Measurements from ENCODE around the gene HARBI1.

HARBI1 gene

DNA sequence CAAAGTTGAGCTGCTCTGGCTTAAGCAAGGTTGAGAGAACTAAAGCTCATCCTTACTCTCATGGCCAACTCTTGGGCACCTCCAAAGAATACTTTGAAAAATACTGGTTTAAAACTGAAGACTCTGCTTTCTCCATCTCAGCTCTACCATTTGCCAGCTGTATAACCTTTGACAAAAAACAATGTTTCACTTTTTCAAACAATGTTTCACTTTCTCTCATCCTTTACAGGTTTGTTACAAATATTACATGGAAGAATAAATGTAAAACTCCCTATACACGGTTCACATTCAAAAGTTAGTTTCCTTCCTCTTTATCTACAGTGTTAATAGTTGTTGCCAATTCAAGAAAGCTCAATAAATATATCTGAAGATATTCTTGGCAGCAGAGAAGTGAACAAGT lies 42.4 kb downstream of the HARBI1 start:
- H3K4me3 ChIP-seq (ENCODE audit: low read depth, low read length) = no peak overlapping the region
- TF ChIP-seq, protein P1, sequence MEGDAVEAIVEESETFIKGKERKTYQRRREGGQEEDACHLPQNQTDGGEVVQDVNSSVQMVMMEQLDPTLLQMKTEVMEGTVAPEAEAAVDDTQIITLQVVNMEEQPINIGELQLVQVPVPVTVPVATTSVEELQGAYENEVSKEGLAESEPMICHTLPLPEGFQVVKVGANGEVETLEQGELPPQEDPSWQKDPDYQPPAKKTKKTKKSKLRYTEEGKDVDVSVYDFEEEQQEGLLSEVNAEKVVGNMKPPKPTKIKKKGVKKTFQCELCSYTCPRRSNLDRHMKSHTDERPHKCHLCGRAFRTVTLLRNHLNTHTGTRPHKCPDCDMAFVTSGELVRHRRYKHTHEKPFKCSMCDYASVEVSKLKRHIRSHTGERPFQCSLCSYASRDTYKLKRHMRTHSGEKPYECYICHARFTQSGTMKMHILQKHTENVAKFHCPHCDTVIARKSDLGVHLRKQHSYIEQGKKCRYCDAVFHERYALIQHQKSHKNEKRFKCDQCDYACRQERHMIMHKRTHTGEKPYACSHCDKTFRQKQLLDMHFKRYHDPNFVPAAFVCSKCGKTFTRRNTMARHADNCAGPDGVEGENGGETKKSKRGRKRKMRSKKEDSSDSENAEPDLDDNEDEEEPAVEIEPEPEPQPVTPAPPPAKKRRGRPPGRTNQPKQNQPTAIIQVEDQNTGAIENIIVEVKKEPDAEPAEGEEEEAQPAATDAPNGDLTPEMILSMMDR (IDR thresholded peaks at IDR 0.05; ENCODE audit: low read depth, low read length) = no peak
- in situ Hi-C loops (cut with HindIII; ENCODE audit: low sequenced_read_pairs) = no loop called here
- DNase-seq (ENCODE audit: low read depth, low spot score) = no peak

DNA sequence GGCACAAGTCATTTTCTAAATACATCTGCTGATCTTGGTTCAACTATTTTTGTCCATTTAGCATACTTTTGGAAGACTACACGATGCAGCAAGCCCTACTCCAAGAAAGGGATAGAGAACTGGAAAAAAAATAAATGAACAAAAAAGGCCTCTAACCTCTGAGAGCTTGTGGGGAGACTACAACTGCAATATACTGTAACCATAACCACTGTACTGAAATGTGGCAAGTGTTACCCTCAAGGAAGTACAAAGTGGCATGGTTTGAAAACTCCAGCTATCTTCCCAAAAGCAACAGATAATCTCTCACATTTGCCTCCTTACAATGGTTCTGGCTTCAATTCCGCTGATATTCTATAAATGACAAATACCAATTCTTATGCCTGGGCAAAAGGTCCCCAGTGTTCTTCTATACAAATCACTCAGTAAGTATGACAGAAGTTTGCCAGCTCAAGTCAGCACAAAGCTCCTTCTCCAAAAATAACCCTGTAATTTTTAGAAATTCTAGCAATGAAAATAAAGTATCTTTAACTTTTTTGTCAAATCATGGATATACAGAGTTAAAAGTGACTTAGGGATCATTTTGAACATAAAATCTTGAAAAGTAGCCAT lies 46.1 kb downstream of the HARBI1 start:
- in situ Hi-C loops (cut with HindIII; ENCODE audit: low sequenced_read_pairs) = no loop called here
- TF ChIP-seq, protein P1 (IDR thresholded peaks at IDR 0.05; ENCODE audit: low read depth, low read length) = no peak
- DNase-seq (ENCODE audit: low read depth, low spot score) = no peak

DNA sequence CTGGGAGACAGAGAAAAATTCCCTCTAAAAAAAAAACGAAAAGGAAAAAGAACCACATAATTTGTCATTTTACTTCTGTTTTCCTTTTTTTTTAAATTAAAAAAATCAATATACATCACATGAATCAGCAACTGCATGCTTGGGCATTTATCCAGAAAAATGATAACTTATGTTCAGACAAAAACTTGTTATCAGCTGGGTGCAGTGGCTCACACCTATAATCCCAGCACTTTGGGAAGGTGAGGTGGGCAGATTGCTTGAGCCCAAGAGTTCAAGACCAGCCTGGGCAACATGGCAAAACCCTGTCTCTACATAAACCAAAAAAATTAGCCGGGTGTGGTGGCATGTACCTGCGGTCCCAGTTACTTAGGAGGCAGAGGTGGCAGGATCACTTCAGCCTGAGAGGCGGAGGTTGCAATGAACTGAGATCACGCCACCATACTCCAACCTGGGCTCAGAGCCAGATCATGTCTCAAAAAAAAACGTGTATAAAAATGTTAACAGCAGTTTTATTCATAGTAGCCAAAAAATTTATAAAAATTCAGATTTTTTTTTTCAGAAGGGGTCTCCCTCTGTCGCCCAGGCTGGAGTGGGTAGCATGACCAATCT lies 51.7 kb downstream of the HARBI1 start:
- in situ Hi-C loops (cut with HindIII; ENCODE audit: low sequenced_read_pairs) = no loop called here
- DNase-seq (ENCODE audit: low read depth, low spot score) = no peak
- TF ChIP-seq, protein P1 (IDR thresholded peaks at IDR 0.05; ENCODE audit: low read depth, low read length) = no peak
- H3K4me3 ChIP-seq (ENCODE audit: low read depth, low read length) = no peak overlapping the region

More for the DNA sequence above, 46.1 kb downstream of the HARBI1 start:
- no peak overlapping the region for H3K4me3 ChIP-seq (ENCODE audit: low read depth, low read length)

DNA sequence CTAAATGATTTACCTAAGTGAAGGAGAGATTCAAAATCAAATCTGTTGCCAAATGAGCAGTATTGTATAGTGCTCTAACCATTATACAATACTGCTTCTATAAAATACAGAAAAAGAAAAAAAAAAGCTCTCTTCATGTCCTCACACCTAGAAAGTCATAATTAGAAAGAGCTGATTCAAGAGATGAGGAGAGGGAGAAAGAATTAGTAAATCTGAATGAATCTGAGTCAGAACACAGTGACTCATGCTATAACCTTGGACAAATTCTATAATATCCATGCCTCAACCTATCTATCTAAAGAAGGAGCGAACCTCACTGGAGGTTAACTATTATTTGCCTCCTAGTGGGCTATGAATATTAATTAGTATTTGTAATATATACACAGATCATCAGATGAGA lies 52.6 kb downstream of the HARBI1 start:
- in situ Hi-C loops (cut with HindIII; ENCODE audit: low sequenced_read_pairs) = no loop called here
- DNase-seq (ENCODE audit: low read depth, low spot score) = peak; percentile 58
- H3K4me3 ChIP-seq (ENCODE audit: low read depth, low read length) = no peak overlapping the region
- TF ChIP-seq, protein P1 (IDR thresholded peaks at IDR 0.05; ENCODE audit: low read depth, low read length) = no peak

DNA sequence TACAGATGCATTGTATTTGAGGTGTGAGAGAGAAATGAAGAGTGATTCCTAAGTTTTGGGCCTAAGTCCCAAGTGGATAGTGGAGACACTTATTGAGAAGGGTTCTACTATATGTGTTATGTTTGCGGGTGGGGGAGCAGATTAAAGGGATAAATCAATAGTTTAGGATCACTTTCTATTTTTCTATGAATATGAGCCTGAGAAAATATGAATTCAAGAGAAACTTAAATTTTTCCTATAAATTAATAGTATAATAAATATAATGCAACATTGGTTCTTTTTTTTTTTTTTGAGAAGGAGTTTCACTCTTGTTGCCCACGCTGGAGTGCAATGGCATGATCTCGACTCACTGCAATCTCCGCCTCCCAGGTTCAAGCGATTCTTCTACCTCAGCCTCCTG lies 54.5 kb downstream of the HARBI1 start:
- TF ChIP-seq, protein P1 (IDR thresholded peaks at IDR 0.05; ENCODE audit: low read depth, low read length) = no peak
- in situ Hi-C loops (cut with HindIII; ENCODE audit: low sequenced_read_pairs) = no loop called here
- DNase-seq (ENCODE audit: low read depth, low spot score) = no peak
- H3K4me3 ChIP-seq (ENCODE audit: low read depth, low read length) = no peak overlapping the region

DNA sequence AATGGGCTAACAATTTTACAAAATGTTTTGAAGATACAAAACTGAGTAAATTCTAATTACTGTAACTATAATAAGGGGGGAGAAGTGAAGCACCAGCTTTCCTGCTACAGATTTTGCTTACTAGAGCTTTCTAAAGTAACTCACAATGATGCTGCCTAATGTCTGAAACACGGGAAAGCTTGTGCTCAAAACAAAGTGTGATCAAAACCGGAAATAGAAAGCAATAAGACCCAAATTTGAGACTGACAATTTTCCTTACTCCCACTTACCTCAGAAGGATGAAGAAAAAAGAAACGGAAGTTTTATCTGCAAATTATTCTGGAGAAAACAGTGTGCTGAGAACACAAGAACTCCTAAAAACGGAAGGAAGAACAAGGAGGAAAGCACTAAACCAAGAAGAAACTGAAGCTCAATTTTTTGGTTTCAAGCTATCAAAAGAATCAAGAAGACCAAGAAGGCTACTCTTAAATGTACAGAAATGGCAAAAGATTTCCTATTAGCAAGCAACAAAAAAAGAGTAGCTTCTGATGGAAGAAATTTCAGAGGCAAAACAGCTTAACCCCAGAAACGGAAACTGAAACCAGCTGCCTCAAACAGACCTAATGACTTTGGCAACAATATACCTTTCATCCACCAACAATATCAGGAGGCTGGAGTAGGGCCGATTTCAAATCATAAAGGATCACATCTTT lies 56.6 kb downstream of the HARBI1 start:
- TF ChIP-seq, protein P1 (IDR thresholded peaks at IDR 0.05; ENCODE audit: low read depth, low read length) = no peak
- in situ Hi-C loops (cut with HindIII; ENCODE audit: low sequenced_read_pairs) = no loop called here
- no peak overlapping the region for H3K4me3 ChIP-seq (ENCODE audit: low read depth, low read length)
- peak; percentile 41 for DNase-seq (ENCODE audit: low read depth, low spot score)
